WTC11 (cell line): ENCODE data around the gene LRRC75B. TPM values are rescaled to one million over a fixed set of nuclear protein-coding genes. Genes with fewer than 3 reads are reported as not detected.

Experiments used
- total RNA-seq: library from RNA; stranded (reverse); gene quantifications from 3 replicates; pipeline ENCODE4 v1.2.3, GENCODE V29; 2021

Gene LRRC75B
- total RNA-seq, 1 experiment from 2014 or later = 19.2 TPM

Other genes starting within 250 kb of the LRRC75B start
- 7.0 to 8.1 TPM (median 7.6 TPM) in 3 replicates for gene ADORA2A, start 165.5 kb downstream of the LRRC75B start, total RNA-seq
- 0.09 to 0.18 TPM (median 0.09 TPM) in 3 replicates for gene UPB1, start 97.7 kb downstream of the LRRC75B start, total RNA-seq
- gene GUCD1, start 37.9 kb downstream of the LRRC75B start, total RNA-seq = 77.0 to 105 TPM (median 86.2 TPM) in 3 replicates
- 186 to 198 TPM (median 194 TPM) in 3 replicates for gene SNRPD3, start 37.1 kb downstream of the LRRC75B start, total RNA-seq
- 33.7 to 41.3 TPM (median 38.8 TPM) in 3 replicates for gene GGT1, start 10.1 kb upstream of the LRRC75B start, total RNA-seq
- gene PIWIL3, start 181.6 kb upstream of the LRRC75B start, total RNA-seq = 0.18 to 0.55 TPM (median 0.32 TPM) in 3 replicates
- 4.1 to 6.5 TPM (median 6.5 TPM) in 3 replicates for gene SGSM1, start 213.1 kb upstream of the LRRC75B start, total RNA-seq